HG02938 (cell line): Measurements from ENCODE around the gene ZNF780B.
"Not testable (repeated sequence)": the region's sequence is repeated elsewhere in the genome, so short reads cannot be mapped to it uniquely, and the experiment has no call there.

Experiments
- ATAC-seq: cut with Tn5 transposase; IDR thresholded peaks from one replicate; pipeline ENCODE4 v1.9.1; 2021; ENCODE audit warnings: mild to moderate bottlenecking, moderate library complexity; ENCODE audit not compliant: unreplicated experiment

Gene ZNF780B

DNA sequence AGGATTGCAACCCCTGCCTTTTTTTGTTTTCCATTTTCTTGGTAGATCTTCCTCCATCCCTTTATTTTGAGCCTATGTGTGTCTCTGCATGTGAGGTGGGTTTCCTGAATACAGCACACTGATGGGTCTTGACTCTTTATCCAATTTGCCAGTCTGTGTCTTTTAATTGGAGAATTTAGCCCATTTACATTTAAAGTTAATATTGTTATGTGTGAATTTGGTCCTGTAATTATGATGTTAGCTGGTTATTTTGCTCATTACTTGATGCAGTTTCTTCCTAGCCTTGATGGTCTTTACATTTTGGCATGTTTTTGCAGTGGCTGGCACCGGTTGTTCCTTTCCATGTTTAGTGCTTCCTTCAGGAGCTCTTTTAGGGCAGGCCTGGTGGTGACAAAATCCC, 14.3 kb downstream of the ZNF780B start:
- ATAC-seq = not testable (repeated sequence)

DNA sequence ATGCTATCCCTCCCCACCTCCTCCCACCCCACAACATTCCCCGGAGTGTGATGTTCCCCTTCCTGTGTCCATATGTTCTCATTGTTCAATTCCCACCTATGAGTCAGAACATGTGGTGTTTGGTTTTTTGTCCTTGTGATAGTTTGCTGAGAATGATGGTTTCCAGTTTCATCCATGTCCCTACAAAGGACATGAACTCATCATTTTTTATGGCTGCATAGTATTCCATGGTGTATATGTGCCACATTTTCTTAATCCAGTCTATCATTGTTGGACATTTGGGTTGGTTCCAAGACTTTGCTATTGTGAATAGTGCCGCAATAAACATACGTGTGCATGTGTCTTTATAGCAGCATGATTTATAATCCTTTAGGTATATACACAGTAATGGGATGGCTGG, 18.0 kb downstream of the ZNF780B start:
- not testable (repeated sequence) for ATAC-seq

DNA sequence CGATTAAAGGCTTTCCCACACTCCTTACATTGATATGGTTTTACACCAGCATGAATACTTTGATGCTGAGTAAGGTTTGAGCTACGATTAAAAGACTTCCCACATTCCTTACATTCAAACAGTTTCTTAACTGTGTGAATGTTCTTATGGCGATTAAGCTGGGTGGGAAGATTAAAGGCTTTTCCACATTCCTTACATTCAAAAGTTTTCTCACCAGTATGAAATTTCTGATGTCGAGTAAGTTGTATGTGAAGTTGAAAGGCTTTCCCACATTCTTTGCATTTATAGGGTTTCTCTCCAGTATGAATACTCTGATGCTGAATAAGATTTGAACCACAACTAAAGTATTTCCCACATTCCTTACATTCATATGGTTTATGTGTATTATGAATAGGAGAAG, 20.0 kb downstream of the ZNF780B start:
- ATAC-seq = no peak

DNA sequence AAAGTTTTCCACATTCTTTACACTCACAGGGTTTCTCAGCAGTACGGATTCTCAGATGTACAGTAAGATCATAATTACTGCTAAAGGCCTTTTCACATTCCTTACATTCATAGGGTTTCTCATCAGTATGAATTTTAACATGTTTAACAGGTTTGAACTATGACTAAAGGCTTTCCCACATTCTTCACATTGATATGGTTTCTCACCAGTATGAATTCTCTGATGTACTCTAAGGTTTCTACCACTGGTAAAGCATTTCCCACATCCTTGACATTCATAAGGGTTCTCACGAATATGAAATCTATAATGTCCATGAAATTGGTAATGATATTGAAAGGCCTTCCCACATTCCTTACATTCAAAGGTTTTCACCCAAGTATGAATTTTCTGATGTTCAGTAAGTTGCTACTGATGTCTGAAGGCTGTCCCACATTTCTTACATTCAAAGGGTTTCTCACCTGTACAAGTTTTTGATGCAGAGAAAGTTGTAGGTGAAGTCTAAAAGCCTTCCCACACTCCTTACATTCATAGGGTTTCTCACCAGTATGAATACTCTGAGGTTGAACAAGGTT, 22.0 kb downstream of the ZNF780B start:
- no peak for ATAC-seq

- ATAC-seq = no peak
These were observed 29.4 kb downstream of the ZNF780B start for GRCh38 chr19:40026597-40026970.

DNA sequence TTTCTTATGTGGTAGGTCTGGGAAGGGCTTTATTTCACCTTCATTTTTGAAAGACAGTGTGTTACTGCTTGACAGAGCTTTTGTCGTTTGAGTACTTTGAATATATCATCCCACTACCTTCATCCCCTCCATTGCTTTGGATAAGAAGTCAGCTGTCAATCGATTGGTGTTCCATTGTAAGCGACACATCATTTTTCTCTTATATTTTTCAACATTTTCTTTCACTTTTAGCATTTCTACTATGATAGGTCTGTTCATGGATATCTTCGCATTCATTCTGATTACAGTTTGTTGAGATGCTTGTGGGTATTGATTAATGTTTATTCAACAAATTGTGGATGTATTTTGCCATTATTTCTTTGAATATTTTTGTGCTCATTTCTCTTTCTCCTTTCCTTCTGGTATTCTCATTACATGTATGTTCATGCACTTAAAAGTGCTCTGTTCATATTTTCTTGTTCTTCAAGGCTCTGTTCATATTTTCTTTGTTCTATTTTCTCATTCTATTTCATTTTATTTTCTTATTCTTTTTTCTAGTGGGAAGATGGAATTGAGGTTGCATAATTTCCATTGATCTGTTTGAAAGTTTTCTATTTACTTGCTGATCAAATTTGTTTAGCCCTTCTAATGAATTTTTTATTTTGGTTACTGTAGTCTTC, 30.0 kb downstream of the ZNF780B start:
- ATAC-seq = no peak

- ATAC-seq = no peak
These were observed 32.1 kb downstream of the ZNF780B start for GRCh38 chr19:40023969-40024368.

DNA sequence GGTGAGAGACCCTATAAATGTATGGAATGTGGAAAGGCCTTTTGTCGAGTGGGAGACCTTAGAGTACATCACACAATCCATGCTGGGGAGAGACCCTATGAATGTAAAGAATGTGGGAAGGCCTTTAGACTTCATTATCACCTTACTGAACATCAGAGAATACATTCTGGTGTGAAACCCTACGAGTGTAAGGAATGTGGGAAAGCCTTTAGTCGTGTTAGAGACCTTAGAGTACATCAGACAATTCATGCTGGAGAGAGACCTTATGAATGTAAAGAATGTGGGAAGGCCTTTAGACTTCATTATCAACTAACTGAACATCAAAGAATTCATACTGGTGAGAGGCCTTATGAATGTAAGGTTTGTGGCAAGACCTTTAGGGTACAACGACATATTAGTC, 42.0 kb downstream of the ZNF780B start:
- no peak for ATAC-seq

GRCh38 chr19:40009674-40010073, 46.4 kb downstream of the ZNF780B start:
- ATAC-seq = no peak

DNA sequence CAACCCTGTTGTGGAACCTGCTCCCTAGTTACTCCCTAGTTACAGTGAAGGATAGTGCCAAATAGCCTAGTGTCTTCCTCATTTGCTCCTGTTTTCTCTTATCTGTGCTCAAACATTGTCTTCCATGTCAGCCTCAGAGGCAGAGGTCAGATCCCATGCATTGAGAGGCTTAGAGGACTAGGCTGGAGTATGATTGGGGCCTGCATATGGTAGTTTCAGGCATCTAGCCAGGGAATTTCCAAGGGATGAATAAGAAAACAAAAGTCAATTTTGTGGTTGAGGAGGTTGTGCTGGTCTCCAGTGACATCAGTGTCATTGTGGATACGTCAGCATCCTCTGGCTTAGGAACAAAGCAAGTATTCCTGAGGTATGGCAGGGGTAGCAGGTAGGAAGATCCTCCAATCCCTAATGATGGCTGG, 49.7 kb downstream of the ZNF780B start:
- ATAC-seq = no peak

DNA sequence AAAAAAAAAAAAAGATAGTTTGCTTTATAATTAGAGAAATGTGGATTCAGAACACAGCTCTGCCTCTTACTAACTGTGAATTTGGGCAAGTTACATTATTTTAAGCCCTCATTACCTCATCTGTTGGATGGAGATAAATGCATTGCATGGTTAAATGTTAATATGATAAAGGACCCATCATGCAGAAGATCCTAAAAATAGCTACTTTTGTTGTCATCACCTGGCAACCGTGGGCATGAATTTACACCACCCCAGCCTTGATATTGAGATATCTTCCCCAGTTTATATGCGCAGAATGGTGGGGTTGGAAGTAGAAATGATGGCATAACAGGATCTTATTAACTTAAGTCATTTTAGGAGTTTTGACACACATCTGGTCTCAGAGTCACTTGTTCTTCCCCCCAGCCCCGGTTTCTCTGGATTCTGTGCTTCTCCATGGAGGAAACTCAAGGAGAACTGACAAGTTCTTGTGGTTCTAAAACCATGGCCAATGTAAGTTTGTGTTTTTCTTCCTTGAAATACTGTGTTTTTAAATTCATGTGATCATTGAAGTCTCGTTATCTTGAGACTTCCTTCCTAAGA, 50.2 kb downstream of the ZNF780B start:
- ATAC-seq = no peak

DNA sequence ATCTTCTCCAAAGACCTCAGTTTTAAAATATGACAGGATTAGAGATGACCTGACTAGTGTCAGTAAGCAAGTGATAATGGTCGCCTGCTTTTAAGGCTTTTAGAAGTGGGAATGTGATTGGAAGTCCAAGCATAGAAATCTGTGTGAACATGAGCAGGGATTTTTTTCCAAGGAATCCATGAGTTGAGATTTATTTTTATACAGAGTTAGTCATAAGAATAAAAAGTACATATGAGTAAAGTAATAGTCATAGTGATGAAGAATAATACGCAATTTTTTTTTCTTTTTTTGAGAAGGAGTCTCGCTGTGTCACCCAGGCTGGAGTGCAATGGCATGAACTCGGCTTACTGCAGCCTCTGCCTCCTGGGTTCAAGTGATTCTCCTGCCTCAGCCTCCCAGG, 57.5 kb downstream of the ZNF780B start:
- no peak for ATAC-seq

GRCh38 chr19:39997638-39998216, 58.3 kb downstream of the ZNF780B start:
- ATAC-seq = no peak

GRCh38 chr19:39996811-39997637, 59.0 kb downstream of the ZNF780B start, which contains the start of gene ZNF546:
ZNF546 (plus strand) TSS chr19:39997060; CDS start chr19:39998327, 1,267 bp downstream.
- peak; percentile 90 for ATAC-seq

DNA sequence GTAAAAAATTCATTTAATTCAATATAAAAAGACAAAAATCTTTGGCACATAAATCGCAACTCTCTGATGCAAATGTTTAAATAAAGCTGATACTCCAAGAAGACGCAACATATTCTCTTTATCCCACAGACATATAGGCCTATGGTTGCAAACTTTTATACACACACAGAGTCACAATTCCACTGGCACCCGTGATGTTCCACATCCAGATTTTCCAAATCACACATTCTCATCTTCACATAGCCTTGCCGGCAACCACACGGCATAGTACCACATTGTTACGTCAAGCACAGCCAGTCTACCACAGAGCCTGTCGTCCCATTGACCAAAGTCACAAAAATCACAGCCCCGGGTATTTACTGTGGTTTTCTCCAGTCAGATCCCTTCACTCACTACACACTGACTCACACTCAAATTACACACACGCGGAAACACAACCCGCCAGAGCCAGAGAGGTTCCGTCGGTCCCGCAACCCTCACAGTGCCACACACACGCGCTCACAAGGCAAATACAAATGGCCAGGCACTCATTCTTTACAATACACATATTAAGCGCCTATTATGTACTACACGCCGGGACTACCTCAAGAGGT, 59.7 kb downstream of the ZNF780B start:
- peak; percentile 8 for ATAC-seq

DNA sequence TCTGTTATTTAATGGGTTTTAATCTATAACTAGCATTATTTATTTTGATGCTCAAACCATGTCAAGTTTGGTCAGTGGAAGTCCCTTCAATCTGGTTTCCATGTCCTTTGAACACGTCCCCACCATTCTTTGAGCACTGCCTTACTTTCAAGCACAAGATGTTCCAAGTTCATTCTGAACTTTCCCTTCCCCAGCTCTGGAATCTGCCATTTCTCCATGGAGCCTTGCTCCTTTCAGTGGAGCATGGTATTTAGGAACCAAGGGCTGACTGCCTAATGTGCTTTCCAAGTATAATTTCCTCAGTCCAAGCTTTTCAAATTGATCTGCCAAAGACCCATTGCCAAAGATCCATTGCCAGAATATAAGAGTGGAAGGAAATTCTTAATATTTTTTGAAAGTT, 60.2 kb downstream of the ZNF780B start:
- ATAC-seq = no peak

- ATAC-seq = no peak
These were observed 61.7 kb downstream of the ZNF780B start for GRCh38 chr19:39994361-39994760.

- no peak for ATAC-seq
These were observed 62.4 kb downstream of the ZNF780B start for GRCh38 chr19:39993605-39994004.

DNA sequence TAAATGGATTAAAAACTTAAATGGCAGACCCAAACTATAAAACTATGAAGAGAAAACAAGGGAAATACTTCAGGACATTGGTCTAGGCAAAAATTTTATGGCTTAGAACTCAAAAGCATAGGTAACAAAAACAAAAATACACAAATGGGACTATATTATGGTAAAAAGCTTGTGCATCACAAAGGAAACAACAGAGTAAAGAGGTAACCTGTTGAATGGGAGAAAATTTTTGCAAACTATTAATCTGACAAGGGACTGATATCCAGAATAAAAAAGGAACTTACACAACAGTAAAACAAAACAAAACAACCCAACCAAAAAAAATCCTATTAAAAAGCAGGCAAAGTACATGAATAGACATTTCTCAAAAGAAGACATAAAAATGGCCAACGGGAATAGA, 68.4 kb downstream of the ZNF780B start:
- no peak for ATAC-seq

GRCh38 chr19:39987167-39987566, 68.9 kb downstream of the ZNF780B start:
- no peak for ATAC-seq

DNA sequence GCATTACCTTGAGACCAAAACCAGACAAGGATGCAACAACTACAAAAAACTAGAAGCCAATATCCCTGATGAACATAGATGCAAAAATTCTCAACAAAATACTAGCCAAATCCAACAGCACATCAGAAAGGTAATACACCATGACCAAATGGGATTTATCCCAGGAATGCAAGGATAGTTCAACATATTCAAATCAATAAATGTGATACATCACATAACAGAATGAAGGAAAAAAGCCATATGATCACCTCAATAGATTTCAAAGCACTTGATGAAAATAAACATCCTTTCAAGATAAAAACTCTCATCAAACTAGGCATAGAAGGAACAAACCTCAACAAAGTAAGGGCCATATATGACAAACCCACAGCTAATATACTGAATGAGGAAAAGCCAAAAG, 69.4 kb downstream of the ZNF780B start:
- ATAC-seq = no peak
